ENCODE results near the gene ITGA11.

Gene ITGA11

DNA sequence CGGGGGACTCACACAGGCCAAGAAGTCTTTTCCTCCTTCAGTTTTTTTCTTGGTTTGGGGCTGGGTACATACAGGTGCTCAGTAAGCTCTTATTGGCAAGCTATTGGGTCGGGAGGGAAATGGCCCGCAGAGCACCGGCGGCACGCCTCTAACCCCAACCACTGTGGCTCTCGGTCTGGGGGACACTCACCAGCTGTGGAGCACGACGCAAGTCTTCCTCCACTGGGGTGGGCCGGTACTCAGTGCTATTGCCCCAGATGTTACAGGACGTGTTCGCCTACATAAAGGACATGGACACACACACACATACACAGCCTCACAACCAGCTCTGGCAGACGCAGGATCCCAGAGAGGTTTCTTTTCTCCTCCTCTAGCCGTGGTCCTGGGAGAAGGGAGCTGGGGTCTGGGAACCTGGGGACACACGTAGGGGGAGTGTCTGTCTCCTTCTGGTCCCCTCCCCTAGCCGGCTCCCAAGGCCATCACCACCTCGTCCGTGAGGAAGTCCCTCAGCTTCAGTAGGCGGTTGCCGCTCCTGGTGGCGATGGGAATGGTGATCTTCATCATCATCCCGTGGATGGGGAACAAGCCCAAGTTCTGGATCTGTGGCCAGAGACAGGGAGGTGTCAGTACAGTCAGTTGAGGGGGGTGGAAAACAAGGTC lies 121.0 kb downstream of the ITGA11 start:
- no peak for DNase-seq (ENCODE audit: low read depth)

DNA sequence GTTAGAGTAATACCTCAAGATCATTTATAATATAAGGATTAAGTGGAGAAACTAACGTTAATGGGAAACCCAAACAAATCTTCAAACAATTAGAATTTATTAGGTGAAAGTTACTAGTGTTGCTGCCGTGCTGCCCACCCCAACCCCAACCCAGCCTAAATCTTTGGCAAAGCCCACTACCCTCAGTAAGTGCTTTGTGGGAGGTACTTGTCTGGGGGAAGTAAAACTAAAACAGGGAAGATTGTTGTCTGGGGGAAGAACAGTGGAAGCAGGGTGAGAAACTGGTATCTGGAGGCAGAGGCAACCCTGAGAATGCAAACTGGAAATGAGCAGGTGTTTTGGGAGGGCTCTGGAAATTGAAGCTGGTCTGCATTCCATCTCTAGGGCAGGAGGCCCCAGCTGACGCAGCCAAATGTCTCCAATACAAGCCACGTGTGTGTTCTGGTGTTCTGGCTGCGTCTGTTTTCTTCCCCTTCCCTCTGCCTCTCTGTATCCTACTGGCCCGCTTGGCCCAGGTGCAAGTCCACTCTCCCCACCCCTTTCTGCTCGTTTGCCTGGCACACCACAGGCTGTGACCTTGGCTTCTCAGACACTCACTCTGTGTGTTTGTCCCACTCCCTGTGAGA lies 121.7 kb downstream of the ITGA11 start:
- DNase-seq (ENCODE audit: low read depth), result no peak

DNA sequence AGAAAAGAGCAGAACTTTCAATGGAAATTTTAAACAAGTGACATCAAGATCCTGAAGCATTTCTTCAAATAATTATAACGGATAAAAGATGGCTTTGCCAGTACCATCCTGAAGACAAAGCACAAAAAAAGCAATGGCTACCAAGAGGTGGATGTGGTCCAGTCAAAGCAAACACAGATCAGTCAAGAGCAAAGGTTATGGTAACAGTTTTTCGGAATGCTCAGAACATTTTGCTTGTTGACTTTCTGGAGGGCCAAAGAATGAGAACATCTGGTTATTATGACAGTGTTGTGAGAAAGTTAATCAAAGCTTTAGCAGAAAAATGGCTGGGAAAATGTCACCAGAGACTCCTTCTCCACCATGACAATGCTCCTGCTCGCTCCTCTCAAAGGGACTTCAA lies 122.9 kb downstream of the ITGA11 start:
- DNase-seq (ENCODE audit: low read depth), result no peak

DNA sequence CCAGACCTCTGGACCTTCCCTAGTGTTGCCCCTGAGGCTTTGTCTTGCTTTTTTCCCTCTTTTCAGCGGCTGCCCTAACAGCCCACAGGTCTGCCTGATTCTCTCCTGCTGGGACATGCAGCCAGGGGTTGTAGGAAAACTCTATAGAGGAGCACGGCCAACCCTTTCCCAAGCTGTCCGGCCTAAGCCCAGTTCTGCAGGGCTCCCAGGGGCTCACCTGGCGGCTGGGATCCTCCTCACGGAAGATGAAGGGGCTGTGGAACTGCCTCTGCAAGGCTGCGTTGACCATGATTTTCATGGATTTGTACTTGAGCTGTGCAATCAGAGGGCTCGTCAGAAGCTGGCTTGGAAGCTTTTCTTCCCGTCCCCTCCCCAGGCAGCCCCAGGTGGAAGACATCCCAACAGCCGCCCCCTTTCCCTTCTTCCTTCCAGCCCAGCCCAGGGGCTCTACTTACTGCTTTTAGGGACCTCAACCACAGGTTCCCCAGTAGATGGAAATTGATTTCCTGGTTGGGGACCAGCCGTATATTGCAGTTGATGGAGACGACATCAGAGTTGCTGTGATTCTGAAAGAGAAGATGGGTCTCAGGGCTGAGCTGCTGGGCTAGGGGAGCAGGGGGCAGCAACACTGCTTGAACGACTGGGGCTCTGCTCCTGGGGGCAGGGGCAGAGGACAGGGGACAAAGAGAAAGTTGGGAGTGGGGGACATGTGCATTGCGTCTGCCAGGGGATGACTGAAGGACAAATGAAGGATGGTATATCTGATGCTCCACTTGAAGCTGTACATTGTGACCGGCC lies 124.6 kb downstream of the ITGA11 start:
- no peak for DNase-seq (ENCODE audit: low read depth)

DNA sequence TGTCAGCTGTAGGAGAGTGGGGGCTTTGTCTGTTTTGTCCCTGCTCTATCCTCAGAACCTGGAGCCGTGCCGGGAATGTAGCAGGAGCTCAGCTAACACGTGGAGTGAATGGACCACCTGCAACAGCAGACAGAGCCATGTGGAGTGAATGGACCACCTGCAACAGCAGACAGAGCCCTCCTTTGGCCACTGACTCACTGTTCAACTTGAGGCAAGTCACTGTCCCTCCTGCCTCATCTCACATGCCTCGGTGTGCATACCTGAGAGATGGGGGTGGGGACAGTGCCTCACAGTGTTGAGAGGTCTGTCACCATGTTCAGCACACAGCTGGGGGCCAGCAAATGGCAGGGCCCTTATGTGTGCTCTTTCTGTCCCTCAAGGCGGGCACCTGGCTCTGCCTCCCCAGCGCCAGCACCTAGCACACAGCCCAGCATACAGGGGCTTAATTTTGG lies 126.5 kb downstream of the ITGA11 start:
- no peak for DNase-seq (ENCODE audit: low read depth)

DNA sequence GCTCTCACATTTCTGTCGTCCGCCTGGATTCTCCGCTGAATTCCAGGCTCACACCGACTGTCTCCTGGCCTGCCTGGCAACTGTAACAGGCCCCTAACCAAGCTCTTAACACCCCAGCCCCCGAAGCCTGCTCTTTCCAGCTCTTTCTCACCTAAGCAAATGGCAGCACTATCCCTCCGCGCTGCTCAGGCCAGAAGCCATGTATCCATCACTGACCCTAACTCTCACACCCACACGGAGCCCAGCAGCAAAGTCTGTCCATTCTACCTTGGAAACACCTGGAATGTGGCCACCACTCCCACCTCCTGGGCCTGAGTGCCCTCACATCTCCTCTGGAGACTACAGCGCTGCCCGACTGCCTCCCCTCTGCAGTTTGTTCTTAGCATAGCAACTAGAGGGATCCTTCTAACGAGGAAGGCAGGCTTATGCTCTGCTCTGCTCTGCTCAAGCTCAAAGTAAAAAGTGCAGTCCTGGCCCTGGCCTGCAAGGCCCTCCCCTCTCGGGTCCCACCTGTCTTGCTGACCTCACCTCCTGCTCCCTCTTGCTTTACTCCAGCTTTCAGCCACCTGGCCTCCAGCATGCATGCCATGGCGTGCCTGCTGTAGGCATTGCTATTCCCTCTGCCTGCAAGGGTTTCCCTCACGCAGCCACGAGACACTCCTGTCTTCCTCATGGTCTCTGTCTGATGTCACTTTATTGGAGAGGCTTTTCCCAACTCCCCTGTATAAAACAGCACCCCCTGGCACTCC lies 127.2 kb downstream of the ITGA11 start:
- no peak for DNase-seq (ENCODE audit: low read depth)

DNA sequence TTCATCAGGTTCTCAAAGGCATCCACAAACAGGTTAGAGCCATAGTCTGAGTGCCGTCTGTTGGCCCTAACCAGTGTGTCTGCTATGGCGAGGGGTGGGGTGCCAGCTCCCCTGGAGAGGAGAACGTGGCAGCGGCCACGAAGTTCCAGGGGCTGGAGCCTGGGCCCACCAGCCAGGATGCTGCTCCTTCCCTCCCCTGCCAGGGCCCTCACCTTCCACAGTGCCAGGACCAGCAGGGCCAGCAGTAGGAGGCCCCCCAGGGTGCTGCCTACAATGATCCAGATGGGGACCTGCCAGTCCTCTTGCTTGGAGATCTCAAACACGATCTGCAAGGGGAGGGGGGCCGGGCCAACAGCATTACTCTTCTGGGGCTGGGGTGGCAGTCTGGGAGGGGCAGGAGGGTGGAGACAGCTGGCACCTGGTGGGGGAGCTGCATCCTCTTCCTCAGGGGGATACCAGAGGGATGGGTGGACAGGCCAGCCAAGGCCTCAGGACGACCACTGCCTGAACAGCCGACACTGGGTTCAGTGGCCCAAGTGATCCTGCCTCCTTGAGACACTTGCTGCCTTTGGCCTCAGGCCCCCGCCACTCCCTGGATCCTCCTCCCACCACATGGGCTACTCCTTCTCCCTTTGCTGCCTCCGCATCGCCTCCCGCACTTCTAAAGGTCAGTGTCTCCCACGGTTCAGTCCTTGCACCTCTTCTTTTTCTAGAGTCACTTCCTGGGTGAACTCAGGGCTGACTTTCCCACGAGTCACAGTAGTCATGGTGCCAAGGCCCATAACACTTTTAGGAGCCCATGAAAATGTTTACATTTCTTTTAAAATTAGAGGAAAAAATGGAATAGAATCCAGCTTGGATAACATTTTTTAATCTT lies 128.2 kb downstream of the ITGA11 start:
- no peak for DNase-seq (ENCODE audit: low read depth)

DNA sequence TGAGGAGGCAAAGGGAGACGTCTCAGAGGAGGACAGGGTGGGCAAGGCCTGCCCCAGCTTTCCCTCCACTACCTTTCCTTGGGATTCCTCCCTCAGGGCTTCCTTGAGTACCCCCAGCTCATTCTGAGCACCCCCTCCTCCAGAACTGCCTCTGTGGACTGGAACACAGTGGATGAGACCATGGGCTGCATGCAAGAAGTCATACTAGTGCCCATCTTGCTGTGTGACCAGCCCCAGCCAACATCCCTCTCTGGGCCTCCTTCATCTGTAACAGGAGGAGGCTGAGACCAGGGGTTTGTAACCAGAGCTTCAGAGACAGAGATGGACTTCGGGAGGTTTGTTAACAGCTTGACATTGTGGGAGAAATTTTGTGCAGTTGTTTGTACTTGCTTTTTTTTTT lies 128.8 kb downstream of the ITGA11 start:
- DNase-seq (ENCODE audit: low read depth), result no peak

DNA sequence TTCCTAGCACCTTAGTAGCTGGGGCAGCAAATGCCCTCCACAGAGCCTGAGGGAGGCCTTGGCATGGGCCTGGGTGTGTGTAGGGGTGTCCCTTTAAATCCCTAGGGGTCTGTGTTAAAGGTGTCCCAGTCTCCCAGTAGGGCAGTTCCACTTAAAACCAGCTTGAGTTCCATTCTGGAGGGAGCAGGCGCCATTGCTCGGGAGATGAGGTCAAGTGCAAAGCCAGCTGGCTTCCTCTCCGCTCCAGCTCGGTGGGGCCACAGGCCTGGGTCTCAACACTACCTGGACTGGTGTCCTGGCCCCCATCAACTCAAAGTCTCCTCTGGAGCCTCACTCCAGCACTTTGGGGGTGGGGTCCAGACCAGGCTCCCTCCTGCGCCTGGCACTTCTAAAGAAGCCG lies 129.2 kb downstream of the ITGA11 start:
- no peak for DNase-seq (ENCODE audit: low read depth)

DNA sequence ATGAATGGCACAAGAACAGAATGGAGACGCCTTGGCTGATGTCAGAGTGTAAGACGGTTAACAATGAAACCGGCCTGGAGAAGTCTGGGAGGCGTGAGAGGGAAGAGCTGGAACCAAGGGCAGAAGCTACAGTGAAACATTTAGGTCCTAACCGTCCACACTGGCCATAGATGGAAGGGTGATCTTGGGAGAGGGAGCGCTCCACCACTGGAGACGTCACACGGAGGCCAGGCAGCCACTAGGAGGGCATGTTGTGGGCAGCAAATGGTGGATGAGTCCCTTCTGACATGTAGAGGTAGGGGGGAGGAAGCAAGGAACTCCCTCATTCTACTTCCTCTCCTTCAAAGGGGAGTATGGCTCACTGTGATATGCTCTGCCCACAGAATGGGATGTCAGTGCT lies 130.7 kb downstream of the ITGA11 start:
- no peak for DNase-seq (ENCODE audit: low read depth)

DNA sequence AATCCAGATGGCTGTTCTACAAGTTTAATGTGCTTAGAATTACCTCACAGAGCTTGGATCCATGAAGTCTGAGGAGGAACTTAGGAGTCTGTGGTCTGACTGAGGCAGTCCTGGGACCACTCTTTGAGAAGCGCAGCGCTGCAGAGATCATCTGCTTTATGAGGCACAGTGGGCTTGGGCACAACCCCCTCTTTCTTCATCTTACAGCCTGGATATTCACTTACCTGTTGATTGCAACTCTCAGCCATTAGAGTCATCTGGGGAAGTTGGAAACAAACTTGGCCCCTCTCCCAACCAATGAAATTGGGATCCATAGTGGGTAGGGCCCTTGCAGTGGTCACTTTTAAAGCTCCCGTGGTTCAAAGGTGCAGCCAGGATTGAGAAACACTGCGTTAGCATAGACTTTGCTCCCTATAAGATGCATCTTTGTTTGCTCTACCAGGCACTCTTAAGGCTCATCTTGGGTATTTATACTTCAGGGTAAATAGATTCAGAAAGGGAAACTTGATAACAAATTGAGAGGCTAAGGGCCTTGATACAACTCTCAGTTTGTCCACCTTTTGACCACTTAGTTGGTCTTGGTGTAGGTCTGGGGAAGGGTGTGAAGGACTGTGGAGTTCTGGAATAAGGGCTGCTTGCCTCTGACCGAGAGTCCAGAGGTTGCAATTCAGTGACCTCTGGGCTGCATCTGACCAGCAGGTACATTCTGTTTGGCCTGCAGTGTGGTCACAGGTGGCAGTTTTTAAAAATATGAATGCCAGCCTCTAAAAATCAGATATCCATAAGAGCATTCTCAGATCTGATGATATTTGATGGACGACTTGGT lies 131.6 kb downstream of the ITGA11 start:
- no peak for DNase-seq (ENCODE audit: low read depth)

DNA sequence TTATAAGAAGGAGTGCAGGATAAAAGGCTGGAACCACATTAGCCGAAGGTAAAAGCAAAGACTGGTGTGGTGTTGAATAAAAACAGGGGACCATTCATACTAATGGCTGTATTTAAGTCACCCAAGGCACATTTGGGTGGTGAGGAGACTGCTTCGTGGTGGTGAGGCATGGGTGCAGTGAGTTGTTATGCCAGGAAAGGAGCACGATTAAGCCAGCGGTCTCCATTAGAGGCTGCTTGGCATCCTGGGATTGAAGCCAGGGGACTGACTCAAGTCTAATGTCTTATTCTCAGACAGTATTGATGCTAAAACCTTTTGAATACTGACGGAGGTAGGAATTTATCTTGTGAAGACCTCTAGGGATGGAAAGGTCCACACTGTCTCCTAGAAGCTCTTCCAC lies 132.5 kb downstream of the ITGA11 start:
- no peak for DNase-seq (ENCODE audit: low read depth)

DNA sequence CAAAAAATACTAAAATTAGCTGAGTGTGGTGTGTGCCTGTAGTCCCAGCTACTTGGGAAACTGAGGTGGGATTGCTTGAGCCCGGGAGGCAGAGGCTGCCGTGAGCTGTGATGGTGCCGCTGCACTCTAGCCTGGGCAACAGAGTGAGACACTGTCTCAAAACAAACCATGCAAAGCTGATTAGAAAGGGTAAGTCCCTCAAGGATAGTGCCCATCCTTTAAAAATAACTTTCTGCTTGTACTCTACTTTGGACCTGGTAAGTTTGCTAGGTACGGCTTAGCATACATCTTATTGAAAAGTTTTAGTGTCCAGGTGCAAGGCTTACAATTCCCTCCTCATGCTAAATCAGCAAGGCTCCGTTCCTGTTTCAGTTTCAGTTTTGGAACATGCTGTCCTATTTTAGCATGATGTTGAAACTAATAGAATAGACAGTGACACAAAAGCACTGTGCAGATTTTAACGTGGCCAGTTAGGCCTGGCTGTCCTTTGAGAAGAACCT lies 133.0 kb downstream of the ITGA11 start:
- DNase-seq (ENCODE audit: low read depth), result no peak

DNA sequence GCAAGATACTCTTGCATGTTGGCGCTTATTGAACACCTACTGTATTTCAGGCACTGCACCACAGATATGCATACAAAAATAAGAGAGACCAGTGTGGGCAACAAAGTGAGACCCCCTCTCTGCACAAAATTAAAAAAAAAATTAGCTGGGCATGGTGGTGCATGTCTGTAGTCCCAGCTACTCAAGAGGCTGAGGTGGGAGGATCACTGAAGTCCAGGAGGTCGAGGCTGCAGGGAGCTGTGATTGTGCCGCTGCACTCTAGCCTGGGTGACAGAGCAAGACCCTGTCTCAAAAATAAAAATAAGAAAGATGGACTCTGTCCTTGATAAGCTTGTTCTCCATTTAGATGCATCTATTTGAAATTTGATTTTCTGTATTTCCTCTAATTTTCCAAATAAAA lies 133.6 kb downstream of the ITGA11 start:
- DNase-seq (ENCODE audit: low read depth), result no peak

DNA sequence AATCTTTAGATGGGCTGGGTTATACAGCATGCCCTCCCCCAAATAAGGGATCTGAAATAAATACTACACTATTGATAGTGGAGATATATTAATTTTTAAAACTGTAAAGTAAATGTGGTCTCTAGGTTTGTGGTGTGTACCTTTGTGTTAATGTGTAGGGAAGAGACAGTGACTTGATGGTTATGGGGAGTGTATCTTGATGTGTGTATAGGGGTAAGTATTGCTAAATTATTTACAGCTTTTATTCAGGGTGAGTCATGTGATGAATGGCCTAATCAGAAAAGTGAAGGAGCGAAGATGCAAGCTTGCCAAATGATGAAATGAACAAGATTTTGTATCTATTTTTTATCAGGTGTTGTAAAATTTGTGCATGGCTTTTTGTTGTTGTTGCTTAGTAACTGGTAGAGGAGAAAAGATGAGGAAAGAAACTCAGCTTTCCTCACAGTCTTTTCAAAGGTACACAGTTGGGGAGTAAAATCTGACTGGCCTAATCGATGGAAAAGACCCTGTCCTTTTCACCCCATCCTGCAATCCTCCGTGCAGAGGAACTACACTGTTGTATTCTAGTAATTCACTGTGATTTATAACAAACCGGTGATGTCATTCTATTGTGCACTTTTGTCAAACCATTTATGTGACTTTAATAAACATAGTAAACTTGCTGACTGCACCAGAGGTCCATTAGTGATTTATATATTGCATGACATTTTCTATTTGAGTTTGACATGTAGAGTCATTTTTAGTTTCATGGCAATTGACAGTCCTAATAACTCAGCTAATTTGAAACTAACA lies 136.8 kb downstream of the ITGA11 start:
- DNase-seq (ENCODE audit: low read depth), result no peak

DNA sequence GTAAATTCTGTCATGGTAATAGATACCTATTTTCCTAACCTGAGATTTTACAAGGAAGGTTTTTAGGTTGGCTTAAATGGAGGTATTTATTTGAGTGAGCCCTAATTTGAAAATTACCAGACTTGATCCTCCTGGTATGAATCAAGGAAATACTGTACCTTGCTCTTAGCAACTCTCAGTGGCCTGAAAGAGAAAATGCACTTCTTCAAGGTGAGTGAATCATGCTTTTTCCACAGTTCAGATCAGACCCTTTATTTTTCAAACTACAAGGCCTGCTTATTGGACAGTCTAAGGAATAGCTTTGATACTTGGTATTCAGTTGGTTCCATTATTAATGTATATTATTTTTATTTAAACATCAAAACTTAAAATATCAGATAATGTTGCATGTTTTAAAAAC lies 139.0 kb downstream of the ITGA11 start:
- DNase-seq (ENCODE audit: low read depth), result no peak

DNA sequence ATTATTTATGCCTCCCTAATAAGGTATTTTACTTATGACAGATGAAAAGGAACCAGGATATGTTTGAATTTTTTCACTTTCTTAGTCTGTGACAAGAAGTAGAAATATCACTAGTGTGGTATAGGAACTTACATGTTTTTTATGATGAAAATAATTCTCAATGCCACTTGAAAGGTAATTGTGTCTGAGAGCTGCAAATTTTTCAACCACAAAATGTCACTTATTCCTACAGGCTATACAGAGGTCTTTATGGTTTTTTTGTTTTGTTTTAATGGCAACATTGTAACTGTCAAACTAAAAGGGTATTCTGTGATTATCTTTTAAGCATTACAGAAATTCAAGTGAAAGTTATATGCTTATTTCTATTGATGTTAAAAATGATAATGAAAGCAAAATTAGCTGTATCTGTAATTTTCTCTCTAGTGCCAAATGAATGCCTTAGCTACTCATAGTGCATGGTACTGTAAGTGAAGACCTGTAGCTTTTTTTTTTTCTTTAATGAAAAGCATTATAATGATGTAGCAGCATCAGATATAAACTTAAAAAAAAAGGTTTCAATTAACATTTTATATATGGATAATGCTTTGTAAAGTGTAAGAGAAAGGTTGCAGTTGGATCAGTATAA lies 139.7 kb downstream of the ITGA11 start:
- DNase-seq (ENCODE audit: low read depth), result no peak

DNA sequence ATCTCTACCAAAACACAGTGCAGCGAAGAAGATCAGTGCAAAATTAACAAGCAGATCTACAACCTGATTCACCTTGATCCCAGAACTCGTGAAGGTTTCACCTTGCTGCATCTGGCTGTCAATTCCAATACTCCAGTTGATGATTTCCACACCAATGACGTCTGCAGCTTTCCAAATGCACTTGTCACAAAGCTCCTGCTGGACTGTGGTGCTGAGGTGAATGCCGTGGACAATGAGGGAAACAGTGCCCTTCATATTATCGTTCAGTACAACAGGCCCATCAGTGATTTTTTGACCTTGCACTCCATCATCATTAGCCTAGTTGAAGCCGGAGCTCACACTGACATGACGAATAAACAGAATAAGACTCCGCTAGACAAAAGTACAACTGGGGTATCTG lies 141.2 kb downstream of the ITGA11 start:
- no peak for DNase-seq (ENCODE audit: low read depth)

Data from non-pigmented ciliary epithelial cell (primary cell).